KOPT-K1 (cell line): ENCODE measurements around the gene SGCE.
"Not testable (repeated sequence)": the region's sequence is repeated elsewhere in the genome, so short reads cannot be mapped to it uniquely, and the experiment has no call there.

Experiments used
- H3K27ac ChIP-seq: fragments of 200-600 bp; sonication (generic); 2 replicates; pipeline ENCODE4 v1.5.1; 2016; ENCODE audit warnings: antibody characterized with exemption, mild to moderate bottlenecking, low read depth, low read length; ENCODE audit not compliant: poor library complexity, severe bottlenecking
- H3K36me3 ChIP-seq: fragments of 200-600 bp; sonication (generic); 2 replicates; pipeline ENCODE4 v1.5.1; 2017; ENCODE audit warnings: antibody characterized with exemption, mild to moderate bottlenecking, low read length, moderate library complexity; ENCODE audit not compliant: insufficient read depth
- H3K9me3 ChIP-seq: fragments of 200-600 bp; sonication (generic); 2 replicates; pipeline ENCODE4 v1.5.1; 2017; ENCODE audit warnings: antibody characterized with exemption, low read length, mild to moderate bottlenecking; ENCODE audit not compliant: insufficient read depth, poor library complexity, severe bottlenecking

The SGCE gene, protein sequence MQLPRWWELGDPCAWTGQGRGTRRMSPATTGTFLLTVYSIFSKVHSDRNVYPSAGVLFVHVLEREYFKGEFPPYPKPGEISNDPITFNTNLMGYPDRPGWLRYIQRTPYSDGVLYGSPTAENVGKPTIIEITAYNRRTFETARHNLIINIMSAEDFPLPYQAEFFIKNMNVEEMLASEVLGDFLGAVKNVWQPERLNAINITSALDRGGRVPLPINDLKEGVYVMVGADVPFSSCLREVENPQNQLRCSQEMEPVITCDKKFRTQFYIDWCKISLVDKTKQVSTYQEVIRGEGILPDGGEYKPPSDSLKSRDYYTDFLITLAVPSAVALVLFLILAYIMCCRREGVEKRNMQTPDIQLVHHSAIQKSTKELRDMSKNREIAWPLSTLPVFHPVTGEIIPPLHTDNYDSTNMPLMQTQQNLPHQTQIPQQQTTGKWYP

DNA sequence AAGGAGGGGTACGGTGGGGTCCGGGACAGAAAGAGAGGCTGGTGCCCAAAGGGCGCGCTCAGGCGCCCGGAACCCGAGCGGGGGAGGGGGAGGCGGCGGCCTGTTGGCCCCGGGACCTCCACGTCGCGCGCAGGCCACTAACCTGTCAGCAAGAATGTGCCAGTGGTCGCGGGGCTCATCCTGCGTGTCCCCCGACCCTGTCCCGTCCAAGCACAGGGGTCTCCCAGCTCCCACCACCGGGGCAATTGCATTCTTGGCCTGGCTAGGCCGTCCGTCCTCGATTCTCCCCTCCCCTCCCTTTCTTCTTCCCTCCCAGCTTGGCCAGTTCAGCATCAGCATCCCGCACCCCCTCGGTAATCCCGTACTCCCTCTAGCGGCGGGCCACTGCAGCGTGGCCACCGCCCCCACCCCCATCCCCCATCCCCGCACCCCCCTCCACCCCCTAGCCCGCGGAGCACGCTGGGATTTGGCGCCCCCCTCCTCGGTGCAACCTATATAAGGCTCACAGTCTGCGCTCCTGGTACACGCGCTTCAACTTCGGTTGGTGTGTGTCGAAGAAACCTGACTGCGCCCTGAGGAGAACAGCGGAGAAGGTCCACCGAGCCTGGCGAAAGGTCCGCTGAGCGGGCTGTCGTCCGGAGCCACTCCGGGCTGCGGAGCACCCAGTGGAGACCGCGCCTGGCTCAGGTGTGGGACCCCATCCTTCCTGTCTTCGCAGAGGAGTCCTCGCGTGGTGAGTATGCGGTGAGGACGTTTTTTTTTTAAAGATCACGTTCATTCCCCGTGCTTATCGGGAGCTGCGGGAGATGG, at the start of gene SGCE:
SGCE (minus strand) TSS at position 286 of the 810 bp plus-strand sequence; CDS start at position 251, 35 bp downstream.
- Histone ChIP-seq H3K9me3 (peaks cover 32% of the 10 kb centered on the region), H3K36me3 (no peaks in the 10 kb centered on the region), H3K27ac (no peak within 1 kb of the TSS)

DNA sequence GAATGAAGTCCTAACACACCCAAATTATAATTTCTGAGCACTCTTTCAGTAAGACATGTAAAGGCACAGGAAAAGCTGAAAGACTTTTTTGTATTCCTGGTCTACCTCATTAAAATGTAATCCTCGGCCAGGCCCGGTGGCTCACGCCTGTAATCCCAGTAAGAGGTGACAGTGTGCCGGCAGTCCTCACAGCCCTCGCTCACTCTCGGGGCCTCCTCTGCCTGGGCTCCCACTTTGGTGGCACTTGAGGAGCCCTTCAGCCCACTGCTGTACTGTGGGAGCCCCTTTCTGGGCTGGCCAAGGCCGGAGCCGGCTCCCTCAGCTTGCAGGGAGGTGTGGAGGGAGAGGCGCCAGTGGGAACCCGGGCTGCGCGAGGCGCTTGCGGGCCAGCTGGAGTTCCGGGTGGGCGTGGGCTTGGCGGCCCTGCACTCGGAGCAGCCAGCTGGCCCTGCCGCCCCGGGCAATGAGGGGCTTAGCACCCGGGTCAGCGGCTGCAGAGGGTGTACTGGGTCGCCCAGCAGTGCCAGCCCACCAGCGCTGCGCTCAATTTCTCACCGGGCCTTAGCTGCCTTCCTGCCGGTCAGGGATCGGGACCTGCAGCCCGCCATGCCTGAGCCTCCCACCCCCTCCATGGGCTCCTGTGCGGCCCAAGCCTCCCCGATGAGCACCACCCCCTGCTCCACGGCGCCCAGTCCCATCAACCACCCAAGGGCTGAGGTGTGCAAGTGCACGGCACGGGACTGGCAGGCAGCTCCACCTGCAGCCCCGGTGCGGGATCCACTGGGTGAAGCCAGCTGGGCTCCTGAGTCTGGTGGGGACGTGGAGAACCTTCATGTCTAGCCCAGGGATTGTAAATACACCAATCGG, 49.5 kb upstream of the SGCE start:
- H3K36me3 ChIP-seq, H3K27ac ChIP-seq, H3K9me3 ChIP-seq: not testable (repeated sequence)

GRCh38 chr7:94701555-94701973, 45.6 kb upstream of the SGCE start:
- Histone ChIP-seq H3K36me3 (no peaks in the 10 kb centered on the region), H3K9me3 (no peaks in the 10 kb centered on the region), H3K27ac (no peak overlapping the region)

DNA sequence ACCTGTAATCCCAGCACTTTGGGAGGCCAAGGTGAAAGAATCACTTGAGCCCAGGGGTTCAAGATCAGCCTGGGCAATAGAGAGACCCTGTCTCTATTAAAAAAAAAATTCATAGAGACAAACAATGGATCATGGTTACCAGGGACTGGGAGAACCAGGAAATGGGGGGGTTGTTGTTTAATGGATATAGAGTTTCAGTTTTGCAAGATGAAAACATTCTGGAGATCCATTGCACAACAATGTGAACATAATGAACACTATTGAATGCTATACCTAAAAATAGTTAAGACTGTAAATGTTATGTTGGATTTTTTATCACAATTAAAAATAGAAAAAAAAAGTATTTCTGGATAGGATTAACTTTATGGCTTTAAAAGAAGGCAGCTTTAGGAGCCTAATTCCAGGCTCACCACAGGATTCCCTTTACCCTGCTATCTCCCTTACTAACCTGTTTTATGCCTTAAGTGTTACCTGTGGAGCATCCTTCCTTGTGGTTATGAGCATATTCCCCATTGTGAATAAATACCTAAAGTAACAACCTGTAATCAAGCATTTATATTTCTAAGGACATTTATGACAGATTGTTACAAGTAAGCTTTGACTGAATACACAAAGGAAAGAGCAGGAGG, 45.1 kb upstream of the SGCE start:
- Histone ChIP-seq H3K36me3 (no peaks in the 10 kb centered on the region), H3K9me3 (no peaks in the 10 kb centered on the region), H3K27ac (no peak overlapping the region)

DNA sequence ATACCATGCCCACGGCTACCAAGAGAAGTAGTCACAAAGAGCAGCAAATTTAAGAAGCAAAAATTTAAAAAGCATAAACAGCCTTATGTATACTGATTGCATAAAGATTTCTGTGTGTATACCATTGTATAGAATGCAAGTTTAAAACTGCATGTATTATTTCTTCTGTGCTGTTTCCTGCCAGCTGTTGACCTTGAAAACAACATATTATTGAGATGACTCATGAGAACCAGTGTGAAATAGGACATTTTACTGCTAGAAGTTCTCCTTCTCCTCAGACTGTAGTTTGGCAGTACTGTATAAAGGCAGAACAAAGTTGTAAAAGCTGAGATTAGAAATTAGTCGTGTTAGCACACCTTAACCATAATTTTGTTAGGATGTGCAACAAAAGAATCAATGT, 42.3 kb upstream of the SGCE start:
- Histone ChIP-seq H3K9me3 (no peaks in the 10 kb centered on the region), H3K36me3 (no peaks in the 10 kb centered on the region), H3K27ac (no peak overlapping the region)

DNA sequence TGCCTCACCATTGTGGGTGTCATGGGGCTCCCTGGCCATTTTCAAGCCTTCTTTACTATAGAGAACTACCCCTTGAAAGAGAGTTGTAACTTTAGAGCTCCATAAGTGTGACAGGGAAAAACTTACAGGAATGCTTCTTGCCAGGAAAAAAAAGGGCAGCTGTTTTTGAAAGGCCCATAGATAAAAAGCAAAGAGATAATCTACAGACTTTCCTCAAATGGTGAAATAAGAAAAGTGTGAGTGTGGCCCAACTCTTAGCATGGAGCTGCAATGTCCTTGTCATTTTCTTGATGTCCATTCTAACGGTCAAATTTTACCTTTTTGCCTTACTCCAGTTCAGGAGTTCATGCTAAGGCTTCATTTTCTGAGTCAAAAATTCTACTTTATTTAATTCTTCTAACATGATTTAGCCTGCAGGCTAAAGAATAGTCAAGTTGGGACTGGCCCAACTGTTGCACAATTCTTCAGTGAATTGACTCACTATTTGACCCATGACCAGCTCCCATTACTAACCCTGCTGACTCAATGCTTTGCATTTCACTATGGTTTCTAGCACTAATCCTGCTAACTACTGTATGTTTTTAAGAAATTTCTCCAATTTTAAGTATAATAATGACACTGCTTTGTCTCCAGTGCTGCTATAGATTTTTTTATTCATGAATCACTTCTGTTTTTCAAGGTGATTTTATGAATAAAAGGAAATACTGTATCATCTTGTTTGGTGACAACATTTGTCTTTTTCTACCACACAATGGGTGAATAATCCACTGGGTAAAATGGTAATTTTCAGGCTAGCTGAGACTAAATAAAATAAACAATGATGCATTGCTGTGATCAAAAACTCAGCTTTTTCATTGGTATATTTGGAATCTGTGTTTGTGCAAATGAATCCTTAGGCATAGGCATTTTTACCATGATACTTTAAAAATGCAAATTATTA, 41.4 kb upstream of the SGCE start:
- H3K9me3 ChIP-seq, result no peaks in the 10 kb centered on the region
- no peaks in the 10 kb centered on the region for H3K36me3 ChIP-seq
- no peak overlapping the region for H3K27ac ChIP-seq

GRCh38 chr7:94687810-94688209, 31.9 kb upstream of the SGCE start:
- no peak overlapping the region for H3K27ac ChIP-seq
- H3K9me3 ChIP-seq, result no peaks in the 10 kb centered on the region
- H3K36me3 ChIP-seq, result no peaks in the 10 kb centered on the region

GRCh38 chr7:94687076-94687475, 31.1 kb upstream of the SGCE start:
- no peaks in the 10 kb centered on the region for H3K36me3 ChIP-seq
- H3K27ac ChIP-seq, result no peak overlapping the region
- no peaks in the 10 kb centered on the region for H3K9me3 ChIP-seq

GRCh38 chr7:94683066-94683465, 27.1 kb upstream of the SGCE start:
- Histone ChIP-seq H3K27ac (no peak overlapping the region), H3K9me3 (no peaks in the 10 kb centered on the region), H3K36me3 (no peaks in the 10 kb centered on the region)

- no peak overlapping the region for H3K27ac ChIP-seq
- H3K9me3 ChIP-seq, result no peaks in the 10 kb centered on the region
- H3K36me3 ChIP-seq, result no peaks in the 10 kb centered on the region
These were observed 23.4 kb upstream of the SGCE start for GRCh38 chr7:94679358-94679757.

DNA sequence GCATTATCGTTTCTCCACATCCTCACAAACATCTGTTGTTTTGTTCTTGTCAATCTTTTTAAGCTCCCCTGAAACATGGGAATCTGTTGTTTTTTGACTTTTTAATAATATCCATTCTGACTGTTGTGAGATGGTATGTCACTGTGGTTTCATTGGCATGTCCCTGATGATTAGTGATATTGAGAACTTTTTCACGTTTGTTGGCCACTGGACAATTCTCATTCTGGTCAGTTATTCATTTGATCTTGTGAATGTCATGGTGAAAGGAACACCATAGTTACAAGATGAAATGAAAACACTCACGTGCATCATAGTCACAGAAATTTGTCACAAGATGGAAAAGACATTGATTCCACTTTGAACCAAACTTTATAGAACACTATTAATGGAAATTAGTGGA, 20.5 kb upstream of the SGCE start:
- no peaks in the 10 kb centered on the region for H3K36me3 ChIP-seq
- no peak overlapping the region for H3K27ac ChIP-seq
- no peaks in the 10 kb centered on the region for H3K9me3 ChIP-seq

DNA sequence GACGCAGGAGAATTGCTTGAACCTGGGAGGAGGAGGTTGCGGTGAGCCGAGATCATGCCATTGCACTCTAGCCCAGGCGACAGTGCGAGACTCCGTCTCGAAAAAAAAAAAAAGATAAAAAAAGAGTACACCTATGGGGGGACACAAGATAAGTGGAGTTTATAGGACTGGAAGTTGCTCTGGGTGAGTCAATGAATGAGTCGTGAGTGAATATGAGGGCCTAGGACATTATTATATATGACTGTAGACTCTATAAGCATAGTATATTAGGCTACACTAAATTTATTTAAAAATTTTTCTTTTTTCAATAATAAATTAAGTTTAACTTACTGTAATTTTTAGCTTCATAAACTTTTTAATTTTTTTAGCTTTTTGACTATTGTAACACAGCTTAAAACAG, 19.4 kb upstream of the SGCE start:
- Histone ChIP-seq H3K9me3 (no peaks in the 10 kb centered on the region), H3K36me3 (no peaks in the 10 kb centered on the region), H3K27ac (no peak overlapping the region)

- Histone ChIP-seq H3K9me3 (no peaks in the 10 kb centered on the region), H3K27ac (no peak overlapping the region), H3K36me3 (no peaks in the 10 kb centered on the region)
These were observed 15.7 kb upstream of the SGCE start for GRCh38 chr7:94671444-94672235.
